ENCODE data around the gene CYB561D1.
A peak's percentile ranks its signal among the peaks of the same experiment; 100 is the strongest.

The CYB561D1 gene

GRCh38 chr1:109501644-109502363 is 7.9 kb downstream of the CYB561D1 start:
- no peak for DNase-seq (ENCODE audit: low spot score)

DNA sequence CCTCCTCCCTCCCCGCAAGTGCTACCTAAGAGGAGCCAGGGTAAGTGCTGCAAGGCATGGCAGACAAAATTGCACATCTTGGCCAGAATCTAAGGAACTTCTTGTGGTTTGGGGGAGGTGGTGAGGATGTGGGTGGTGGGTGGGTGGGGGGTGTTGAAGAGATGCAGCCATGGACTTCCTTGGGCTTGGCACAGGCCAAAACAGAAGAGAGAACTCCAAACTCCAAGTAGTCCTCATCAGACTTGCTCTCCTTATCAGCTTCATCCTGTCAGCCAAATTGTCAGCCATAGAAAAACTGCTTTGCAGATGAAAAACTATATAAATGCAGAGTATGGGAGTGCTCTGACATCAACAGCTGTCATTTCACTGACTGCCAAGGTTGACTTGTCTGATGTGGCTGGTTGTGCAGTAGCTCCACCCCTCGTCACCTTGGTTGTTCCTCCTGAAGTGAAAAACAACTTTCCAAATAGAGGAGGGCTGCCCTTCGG is 8.5 kb downstream of the CYB561D1 start:
- DNase-seq (ENCODE audit: low spot score) = peak; percentile 68

DNA sequence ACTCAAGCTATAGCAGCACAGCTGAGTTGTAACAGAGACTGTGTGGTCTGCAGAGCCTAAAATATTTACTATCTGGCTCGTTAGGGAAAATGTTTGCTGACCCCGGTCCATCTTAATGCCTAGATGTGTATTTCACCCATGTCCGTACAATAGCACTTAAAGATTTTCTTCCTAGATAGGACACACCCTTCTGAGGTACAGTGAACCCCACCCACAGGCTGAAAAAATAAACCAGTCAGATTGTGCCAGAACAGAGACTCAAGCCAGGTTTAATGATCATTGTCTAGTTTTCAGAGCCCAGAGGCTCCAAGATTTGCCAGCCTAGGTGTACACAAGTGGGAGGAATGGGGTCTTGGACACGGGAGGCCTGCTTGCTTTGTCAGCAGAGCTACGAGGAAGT is 10.0 kb downstream of the CYB561D1 start:
- peak; percentile 24 for DNase-seq (ENCODE audit: low spot score)

DNA sequence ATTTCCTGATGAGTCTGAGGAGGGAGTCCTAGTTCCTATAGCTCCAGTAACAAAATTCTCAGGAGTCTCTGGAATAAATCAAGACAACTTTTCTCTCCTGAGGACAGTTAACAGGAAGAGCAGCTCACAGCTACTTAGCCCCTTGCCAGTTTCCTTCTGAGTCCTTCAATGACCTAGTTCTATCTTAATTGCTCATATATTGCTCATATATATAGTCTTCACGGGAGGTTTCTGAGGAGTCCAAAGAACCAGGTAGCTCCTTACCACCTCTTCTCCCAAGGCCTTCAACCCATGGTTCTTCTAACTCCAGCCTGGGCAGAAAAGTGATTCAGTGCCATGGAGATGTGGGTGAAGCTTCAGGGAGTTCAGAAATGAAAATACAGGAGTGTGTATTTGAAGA is 11.1 kb downstream of the CYB561D1 start:
- DNase-seq (ENCODE audit: low spot score) = no peak

- DNase-seq (ENCODE audit: low spot score) = no peak
These were observed 14.3 kb downstream of the CYB561D1 start for GRCh38 chr1:109508001-109508872.

DNA sequence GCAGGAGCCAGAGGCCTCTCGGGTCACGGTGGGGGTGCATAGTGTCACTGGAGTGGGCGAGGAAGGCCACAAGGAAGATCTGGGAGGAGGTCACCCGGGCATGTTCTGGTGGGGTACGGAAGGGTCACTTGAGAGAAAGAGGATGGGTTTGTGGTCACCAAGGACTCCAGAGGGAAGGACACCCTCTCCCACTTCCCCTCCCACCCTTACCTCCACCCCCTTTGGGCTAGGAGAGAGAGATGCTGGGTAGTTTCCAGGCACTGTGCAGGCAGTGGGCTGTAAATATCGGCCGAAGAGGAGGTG is 14.9 kb downstream of the CYB561D1 start:
- no peak for DNase-seq (ENCODE audit: low spot score)

GRCh38 chr1:109509176-109510134 is 15.6 kb downstream of the CYB561D1 start, which contains the start of gene AMIGO1:
Gene AMIGO1 (minus strand): TSS chr1:109509727. CDS start chr1:109508912, 815 bp downstream.
- peak; percentile 50 for DNase-seq (ENCODE audit: low spot score)

- DNase-seq (ENCODE audit: low spot score) = no peak
These were observed 19.3 kb downstream of the CYB561D1 start for GRCh38 chr1:109513110-109513710.

DNA sequence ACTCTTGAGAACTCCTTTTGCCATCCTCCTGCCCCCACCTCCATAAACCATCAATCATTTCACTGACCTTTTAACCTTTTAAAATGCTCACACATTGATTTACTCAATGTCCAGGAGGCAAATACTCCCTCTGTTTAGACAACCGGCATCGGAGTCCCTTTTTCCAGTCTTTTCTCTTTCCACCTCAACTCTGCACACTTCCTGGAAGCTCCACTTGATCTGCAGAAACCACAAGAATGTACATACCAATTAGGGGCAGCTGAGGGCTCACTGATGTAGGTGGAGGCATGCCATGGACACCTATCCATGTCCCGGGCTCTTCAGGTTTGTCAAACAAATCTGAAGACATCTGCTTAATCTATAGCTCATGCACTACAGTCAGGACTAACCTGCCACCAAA is 21.0 kb downstream of the CYB561D1 start:
- no peak for DNase-seq (ENCODE audit: low spot score)

- DNase-seq (ENCODE audit: low spot score) = no peak
These were observed 23.0 kb downstream of the CYB561D1 start for GRCh38 chr1:109516872-109517271.

GRCh38 chr1:109517337-109517736 is 23.4 kb downstream of the CYB561D1 start:
- no peak for DNase-seq (ENCODE audit: low spot score)

DNA sequence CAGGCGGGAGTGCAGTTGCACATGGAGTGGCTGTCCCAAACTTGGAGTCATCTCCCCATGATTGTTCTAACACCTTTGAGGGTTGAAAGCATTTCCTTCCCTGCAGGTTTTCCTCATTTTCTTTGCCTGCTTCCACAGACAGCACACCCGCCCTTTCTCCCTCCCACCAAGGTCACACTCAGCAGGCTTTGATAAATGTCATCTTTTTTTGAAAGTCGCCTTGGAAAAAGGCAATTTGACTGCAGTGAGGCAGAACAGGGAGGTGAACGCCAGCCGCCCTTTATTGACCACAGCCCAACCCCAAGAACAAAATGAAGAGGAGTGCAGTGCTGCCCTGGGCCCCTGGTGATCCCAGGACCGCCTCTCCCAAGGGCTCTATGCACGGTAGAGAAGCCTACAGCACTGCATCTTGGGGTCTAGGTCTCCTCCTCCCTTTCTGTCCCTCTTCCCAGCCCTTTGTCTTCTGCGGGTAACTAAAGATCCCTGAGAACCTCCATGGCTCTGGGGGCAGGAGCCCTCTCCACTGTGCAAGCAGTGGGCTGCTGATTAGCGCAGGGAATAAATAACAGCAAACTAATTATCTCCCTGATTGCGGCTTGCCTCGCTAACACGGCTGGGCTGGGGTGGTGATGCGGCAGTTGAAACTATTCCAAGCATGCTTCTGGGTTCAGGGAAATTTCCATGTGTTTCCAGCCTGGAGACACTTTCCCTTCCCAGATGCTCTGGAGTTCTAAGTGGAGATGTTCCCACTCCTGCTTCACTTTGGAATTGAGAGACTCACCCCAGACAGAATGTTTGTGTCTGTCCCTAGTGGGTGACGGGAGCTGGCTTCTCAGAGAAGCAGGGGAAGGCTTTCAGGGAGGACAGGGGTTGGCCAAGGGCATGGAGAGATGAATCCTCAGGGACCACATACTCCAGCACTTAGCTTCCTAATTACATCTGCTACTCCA is 27.4 kb downstream of the CYB561D1 start:
- no peak for DNase-seq (ENCODE audit: low spot score)

DNA sequence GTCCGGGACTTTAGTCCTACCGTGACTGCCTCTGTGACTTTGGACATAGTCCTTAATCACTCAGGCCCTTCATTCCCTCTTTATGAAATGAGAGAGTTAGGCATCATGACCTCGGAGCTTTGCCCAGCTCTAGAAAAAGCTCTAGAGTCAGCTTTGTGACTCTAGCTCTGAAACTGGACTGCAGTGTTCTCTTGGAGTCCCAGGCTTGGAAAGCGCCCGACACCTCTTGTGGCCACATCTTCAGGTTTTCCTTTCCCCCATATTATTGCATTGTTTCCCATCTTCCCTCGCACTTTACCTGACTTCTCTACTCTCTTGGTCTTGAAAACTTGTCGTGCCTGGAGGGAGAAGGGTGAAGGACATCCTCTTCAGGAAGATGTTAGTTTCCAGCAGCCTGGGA is 28.1 kb downstream of the CYB561D1 start:
- no peak for DNase-seq (ENCODE audit: low spot score)

DNA sequence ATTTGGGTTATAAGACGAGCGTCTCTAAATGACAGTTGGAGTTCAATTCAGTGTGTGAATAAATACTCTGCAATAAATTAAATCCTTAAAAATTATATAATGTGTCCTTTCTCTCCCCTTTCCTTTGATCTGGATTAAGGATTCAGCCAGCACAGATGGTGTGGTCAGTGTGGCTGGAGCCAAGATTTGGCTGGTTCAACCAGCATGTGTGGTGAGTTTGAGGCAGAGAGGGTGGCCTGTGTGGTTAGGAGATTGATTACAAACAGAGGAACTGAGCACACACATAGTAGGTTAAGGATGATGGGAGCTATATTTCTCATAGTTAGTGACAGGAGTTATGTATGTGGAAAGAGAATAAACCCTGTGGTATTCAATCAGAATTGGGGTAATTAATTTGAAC is 29.8 kb downstream of the CYB561D1 start:
- no peak for DNase-seq (ENCODE audit: low spot score)

DNA sequence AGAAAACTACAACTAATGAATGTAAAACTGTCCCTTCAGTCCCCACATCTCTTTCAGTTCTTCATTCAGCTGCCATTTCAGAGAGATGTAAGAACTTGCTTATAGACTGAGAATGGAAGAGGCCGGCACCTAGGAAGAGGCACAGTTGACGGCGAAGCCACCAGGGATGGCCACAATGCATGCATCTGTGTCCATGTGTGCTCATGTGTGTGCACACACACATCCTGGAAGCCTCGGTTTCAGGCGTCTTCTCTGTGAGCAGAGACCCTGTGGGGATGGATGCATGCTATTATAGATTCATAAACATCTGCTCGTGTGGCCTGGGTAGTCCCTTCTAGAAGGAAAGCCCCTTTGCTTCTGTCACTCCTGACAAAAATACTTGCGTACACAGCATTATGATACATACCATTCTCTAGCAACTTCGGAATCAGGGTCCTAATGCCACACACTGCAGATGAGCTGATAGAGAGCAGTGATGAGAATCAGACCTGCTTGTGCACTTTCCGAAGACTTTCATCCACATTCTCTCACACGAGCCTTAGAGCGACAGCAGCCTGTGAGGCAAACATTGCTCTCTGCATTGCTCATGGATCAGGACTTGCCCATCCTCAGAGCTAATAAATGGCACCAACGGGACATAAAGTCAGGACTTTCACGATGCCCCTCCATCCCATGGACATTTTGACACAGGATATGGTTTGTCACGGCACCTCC is 33.4 kb downstream of the CYB561D1 start:
- no peak for DNase-seq (ENCODE audit: low spot score)

DNA sequence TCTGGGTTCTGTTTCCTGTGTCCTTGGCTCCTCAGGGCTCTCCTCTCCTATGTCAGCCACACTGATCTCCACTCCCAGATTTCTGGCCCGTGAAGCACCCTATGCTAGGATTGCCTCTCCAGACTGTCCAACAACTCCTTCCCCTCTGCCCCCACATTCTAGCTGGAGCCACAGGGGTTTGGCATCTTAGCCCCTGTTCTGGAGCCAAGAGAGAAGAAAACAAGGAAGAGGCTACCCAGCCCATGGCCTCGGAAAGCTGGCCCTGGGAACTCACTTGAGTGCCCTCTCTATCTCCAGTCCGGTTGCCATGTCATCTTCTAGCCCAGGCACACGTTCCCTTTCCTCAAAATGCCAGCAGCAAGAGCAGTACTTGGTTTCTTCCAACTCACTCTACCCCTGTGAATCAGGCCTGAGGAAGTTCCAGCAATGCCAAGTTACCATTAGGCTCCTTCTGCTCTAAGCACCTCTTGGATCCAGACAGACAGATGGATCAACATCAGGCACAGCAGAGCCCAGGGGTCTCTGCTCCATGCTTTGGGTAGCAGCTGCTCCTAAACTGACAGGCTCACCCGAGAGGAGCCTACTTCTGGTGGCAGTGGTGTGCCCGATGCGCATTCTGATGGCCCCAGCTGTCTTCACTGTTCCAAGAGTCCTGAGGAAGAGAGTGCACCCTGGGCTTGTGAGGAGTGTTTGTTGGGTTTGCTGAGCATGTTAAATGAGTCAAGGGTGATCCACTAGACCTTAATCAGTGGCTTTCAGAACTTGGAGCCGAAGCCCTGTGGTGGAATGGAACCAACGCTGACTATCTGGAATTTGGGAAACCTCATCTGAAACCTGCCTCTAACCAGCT is 34.2 kb downstream of the CYB561D1 start:
- DNase-seq (ENCODE audit: low spot score) = no peak

GRCh38 chr1:109528712-109529111 is 34.8 kb downstream of the CYB561D1 start:
- DNase-seq (ENCODE audit: low spot score) = no peak

GRCh38 chr1:109529881-109530456 is 36.1 kb downstream of the CYB561D1 start:
- DNase-seq (ENCODE audit: low spot score) = no peak
